Spleen (tissue), 7 donors: ENCODE measurements around the gene INSR.

Source experiments
- POLR2A ChIP-seq, 3 donors: fragments of 450-650 bp; IDR thresholded peaks; one replicate each; pipeline ENCODE4 v1.5.1; 2017; ENCODE audit warnings: antibody characterized with exemption in 3 of 3, mild to moderate bottlenecking in 1 of 3
- TF ChIP-seq, protein P1 (sequence below), 11 experiments: fragments of 200-600 bp in 7 of 11; fragments of 450-650 bp in 4 of 11; sonication (generic) in 4 of 11; IDR thresholded peaks in 8 of 11; conservative IDR thresholded peaks in 3 of 11; 1 replicate in 7 of 11; 2 replicates in 4 of 11; pipeline versions ENCODE4 v1.4.0 to v1.8.0; 2016 to 2021; ENCODE audit warnings: antibody characterized with exemption in 11 of 11, inconsistent platforms in 4 of 11, mild to moderate bottlenecking in 1 of 11
- donor health status: DM: no; HTN: no; CAD: no; lungs with moderate emphysema.
- donor health status: DM: no; HTN: no; CAD: no.
- donor health status: DM: no; HTN: no; CAD: no.

GRCh38 chr19:7137120-7137519 is 157.1 kb downstream of the INSR start:
- no peak for TF ChIP-seq POLR2A (IDR thresholded peaks at IDR 0.05)
- TF ChIP-seq, protein P1, sequence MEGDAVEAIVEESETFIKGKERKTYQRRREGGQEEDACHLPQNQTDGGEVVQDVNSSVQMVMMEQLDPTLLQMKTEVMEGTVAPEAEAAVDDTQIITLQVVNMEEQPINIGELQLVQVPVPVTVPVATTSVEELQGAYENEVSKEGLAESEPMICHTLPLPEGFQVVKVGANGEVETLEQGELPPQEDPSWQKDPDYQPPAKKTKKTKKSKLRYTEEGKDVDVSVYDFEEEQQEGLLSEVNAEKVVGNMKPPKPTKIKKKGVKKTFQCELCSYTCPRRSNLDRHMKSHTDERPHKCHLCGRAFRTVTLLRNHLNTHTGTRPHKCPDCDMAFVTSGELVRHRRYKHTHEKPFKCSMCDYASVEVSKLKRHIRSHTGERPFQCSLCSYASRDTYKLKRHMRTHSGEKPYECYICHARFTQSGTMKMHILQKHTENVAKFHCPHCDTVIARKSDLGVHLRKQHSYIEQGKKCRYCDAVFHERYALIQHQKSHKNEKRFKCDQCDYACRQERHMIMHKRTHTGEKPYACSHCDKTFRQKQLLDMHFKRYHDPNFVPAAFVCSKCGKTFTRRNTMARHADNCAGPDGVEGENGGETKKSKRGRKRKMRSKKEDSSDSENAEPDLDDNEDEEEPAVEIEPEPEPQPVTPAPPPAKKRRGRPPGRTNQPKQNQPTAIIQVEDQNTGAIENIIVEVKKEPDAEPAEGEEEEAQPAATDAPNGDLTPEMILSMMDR (IDR thresholded peaks at IDR 0.05 in 8 of 11, conservative IDR thresholded peaks at IDR 0.05 in 3 of 11): no peak
